HuH-7 (cell line): ENCODE measurements around the gene RPL31.

Source experiments
- DNase-seq: peaks from one replicate; pipeline ENCODE4 v3.0.0; 2011; ENCODE audit warnings: low spot score

The RPL31 gene

DNA sequence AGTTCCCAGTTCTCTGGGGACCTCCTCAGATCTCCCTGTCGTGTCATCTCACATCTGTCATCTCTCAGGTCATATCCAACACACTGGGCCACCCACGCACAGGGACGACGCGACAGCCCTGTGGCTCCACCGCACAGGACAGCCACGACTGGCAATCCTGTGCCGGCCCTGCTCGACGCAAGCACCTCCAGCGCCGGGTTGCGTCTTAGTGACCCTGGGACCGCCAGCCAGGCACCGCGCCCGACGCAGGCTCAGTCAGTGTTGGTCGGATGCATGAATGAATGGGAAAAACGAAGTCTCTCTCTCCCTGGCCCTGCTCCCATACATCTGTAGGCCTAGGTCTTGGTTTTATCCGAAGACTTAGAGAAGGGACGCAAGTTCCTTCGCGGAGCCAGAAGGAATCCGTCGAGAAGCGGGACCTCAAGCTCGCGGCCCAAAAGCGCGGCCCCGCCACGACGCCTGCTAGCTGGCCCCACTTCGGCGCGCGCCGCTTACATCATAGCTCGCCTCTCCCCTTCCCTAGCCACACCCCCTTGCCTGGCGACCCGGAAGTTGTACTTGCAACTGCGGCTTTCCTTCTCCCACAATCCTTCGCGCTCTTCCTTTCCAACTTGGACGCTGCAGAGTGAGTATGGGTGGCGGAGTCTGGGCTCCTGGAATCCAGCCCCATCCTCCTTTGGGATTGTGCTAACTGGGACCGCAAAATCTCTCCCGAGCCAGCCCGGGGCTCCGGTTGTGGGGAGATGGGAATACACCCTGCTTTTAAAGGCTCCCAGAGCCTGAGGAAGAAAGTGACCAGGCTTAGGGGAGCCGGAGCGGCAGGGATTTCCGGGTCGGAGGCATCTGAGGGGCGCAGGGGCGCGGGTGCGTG lies at the start of gene RPL31:
Gene RPL31, plus strand, starts transcription at position 599 of the 871 bp plus-strand sequence. CDS start 413 bp downstream, outside the sequence.
- DNase-seq, result peak; percentile 96

DNA sequence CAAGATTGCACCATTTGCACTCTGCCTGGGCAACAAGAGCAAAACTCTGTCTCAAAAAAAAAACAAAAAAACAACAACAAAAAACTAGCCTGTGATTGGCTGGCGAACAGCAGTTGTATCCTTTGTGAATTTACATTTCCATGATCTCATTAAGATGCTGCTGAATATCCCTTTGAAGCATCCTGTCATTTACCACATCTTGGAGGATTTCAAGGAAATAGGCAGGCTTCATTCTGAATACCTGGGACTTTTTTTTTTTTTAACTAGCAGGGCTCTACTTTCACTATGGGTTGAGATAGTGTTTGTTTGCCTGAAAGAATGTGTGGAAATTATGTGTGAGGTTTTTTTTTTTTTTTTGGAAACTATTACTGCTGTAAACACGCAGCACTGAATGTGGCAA lies 49.6 kb upstream of the RPL31 start:
- DNase-seq, result no peak

DNA sequence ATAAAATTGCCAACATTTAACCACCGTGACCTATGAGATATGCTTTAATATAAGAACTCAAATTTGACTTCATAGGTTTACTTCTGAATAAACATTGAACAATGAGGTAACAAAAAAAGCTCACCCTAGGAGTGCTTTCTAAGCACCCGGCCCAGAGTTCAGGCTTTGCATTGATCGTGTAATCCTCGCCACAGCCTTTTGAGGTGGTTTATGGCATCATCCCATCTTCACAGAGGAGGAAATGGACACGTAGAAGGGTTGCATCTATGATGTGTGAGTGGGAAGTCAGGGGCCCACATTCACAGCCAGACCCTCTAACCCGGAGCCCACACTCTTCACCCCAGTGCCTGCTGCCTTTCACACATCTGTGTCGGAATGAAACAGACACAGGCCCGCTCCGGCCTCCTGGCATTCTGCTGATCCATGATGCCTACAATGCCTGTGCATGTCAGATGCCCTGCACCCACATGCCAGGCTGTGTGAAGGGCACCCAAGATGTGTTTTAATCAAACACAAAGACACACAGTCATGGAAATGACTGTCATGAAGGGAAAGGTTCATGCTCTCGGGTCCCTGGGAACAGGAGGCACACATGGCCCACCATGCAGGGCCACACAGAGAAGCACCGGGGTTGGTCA lies 48.6 kb upstream of the RPL31 start:
- no peak for DNase-seq

DNA sequence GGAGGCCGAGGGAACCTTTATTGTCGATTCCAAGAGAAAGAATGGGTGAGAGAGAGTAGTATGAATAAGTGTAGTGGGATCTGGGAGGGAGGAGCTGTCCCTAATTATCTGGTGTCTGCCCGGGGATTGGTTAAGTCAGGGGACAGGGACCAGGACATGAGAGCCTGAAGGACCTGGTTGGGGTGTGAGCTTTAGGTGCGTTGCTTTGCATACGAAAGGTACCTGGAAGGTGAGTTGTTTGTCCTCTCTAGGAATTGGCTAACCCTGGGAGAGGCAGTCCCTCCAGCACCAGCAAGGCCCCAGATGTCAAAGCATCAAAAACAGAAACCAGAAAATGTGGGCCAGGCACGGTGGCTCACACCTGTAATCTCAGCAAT lies 48.1 kb upstream of the RPL31 start:
- DNase-seq, result no peak

DNA sequence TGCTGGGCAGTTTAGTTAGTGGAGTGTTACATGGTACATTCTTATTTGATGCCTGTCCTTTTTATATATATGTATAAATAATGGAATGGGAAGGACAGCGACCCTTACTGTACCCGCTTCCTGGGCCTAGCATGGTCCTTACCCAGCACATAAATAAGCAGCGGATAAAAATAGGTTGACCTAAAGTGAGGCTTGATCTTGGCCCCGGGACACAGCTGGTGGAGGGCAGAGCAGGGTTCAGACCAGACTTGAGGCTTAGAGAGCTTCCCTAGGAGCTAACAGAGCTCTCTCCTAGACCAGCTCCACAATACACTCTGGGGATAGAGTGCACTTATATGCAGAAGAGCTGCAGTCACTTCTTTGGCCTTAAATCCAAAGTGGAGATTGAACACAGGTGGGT lies 46.9 kb upstream of the RPL31 start:
- no peak for DNase-seq

DNA sequence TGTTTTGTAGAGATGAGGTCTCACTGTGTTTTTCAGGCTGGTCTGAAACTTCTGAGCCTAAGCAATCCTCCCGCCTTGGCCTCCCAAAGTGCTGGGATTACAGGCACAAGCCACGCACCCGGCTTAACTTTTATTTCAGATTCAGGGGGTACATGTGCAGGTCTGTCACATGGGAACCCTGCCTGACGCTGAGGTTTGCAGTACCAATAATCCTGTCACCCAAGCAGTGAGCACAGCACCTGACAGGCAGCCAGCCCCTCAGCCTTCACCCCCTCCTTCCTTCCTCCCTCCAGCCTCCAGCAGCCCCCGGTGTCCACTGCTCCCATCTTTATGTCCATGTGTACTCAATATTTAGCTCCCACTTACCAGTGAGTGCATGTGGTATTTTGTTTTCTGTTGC lies 46.0 kb upstream of the RPL31 start:
- no peak for DNase-seq

DNA sequence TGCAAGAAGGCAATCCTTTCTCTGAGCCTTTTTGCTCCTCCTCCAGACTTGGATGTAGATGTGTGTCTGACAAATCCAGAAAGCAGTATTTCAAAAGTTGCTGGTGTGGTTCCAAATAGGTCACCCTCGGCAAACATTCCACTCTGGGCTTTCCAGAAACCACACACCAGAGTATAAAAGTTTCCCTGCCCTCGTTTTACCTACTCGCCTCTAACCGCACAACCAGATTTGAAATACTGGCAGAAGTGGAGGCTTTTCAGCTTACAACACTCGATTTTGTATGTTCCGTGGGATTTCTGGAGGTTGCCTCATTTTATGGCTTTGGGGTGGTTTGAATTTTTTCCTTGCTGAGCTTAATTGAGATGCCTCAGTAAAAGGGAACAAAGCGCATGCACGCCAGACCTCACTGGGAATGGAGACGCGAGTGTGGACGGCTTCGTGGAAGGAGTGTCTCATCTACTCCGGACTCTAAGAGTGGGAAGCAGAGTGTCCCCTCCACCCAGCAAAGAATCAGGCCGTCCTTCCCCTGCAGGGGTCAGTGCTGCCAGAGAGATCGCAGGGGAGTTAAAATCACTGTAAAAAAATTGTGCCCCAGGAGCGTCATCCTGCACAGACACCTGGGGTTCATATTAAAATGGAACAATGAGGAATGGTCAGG lies 44.0 kb upstream of the RPL31 start:
- no peak for DNase-seq

DNA sequence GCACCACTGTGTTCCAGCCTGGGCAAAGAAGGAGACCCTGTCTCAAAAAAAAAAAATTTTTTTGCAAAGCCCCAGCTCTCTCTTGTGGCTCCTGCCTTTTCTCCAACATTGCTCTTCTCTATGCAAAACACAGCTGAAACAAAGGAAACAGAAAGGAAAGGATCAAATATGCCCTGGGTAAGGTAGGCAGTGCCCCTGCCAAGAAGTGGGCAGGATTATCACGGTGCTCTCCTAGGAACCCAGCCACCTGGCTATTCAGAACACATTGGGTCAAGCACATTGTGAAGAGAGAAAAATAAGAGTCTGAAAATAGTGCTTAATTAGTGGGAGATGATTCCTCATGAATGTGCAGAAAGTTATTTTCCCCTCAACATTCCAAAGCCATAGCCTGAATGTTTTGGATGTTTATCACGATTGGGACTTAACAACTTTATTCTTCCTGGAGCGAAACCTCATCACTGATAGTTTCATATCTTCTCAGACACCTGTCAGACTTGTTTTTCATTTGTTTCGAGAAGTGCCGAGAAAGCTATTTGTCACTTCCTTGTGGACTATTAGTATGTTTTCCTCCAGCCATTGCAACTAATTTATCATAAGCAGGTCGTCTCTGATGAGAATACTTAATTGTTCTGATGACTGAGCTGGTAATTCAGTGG lies 42.7 kb upstream of the RPL31 start:
- DNase-seq, result no peak

DNA sequence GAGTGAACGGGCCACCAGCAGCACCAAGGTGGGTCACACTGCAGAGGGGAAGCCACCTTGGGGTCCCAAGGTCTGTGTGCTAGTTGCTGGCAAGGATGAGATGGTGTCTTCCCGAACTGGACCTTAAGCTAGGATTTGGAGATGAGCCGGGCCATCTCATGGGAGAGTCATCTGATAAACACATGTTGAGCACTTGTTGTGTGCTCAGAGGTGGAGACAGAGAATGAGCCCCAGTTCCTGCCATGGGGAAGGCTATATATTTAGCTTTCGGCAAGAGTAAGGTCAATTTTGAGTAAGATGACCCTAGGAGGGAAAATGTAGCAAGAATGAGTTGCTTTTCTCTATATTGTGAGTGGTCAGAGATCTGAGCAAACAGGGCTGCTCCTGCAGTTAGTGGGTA lies 41.4 kb upstream of the RPL31 start:
- no peak for DNase-seq

DNA sequence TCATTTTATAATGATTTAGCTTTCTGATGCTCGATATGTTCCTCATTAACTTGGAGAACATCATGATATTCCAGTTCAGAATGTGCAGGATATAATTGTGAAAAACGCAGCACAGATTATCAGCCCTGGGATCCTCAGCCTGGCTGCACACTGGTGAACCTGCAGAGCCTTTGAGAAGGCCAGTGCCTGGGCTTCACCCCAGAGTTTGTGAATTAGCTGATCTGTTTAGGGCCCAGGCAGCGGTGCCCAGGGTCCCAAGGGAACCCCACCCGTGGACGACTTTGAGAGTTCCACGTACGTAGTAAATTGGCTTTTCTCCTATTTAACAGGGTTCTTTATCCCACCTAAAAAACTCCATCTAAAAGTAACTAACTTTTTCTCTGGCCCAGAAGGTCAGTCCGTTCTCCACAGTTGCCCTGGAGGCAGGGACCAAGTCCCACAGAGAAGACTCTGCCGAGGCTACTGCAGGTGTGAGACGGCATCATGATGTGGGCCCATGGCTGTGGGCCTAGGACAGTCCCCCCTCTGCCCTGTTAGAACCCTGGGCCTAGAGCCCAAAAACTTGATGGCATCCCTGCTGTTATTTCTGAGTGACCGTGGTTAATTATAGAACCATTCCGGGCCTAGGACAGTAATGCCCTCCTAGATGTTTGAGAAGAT lies 39.6 kb upstream of the RPL31 start:
- DNase-seq, result no peak

DNA sequence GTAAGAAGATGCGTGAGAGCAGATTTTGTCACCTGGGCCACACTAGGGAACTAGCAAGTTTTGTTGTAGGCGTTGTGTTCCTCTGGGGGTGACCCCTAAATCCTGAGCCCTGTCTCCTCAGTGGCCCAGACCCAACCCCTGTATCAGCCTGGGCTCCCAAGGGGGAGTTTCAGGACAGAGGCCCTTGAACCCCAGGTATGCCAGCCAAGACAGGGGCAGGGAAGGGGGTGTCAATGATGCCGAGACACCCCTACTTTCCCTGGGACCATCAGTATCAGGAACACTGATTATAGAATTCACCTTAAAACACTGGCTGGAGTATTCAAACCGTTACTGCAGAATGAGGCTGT lies 39.1 kb upstream of the RPL31 start:
- DNase-seq, result no peak

DNA sequence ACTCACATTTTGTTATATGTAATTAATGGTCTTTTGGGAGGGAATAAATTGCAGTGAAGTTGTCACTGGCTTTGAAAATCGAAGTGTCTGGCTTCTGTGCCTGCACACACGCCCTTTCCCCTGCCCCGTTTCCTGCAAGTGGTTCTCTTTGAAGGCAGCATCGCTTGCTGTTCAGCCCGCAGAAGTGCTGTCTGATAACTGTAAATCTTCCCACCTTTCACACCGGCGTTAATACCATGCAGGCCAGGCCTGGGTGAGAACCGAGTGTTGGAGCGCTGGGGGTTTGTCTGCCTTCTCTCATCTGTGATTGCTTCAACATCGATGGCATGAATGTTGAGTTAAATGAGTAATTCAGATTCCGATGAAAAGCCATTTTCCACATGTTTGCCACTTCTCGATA lies 37.9 kb upstream of the RPL31 start:
- no peak for DNase-seq

DNA sequence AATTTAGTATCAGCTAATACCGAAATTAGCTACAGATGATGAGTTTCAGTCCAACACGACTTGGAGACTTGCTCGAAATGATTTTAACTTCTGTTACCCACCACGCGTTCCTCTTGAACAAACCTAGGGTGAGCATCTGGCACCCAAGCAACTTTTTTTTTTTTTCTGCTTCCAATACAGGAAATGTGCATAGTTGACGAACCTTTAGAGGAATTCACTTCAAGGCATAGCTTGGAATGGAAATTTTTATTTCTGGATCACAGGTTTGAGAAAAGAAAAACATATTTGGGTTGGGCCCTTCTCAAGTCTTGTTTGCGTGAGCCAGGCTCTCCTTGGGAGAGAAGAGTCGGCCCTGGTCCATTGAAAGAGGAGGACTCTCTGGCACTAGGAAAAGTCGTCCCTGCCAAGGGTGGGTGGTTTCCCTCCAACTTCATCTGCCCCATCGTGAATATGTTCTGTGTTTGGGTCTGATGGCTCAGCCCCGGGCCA lies 37.4 kb upstream of the RPL31 start:
- no peak for DNase-seq

DNA sequence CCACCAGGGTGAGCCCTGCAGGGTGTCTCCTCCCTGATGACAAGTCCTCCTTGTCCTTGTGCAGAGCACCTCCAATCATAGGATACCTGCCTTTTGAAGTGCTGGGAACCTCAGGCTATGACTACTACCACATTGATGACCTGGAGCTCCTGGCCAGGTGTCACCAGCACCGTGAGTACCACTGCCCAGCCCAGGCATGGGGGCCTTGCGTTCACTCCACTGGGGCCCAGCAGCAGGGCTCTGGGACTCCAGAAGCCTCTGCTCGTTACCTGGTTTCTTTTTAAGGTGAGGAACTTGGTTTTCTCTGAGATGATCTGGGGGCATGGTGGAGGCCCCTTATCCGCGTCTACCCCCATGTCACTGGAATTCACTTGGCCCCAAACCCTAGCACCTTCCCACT lies 36.5 kb upstream of the RPL31 start:
- DNase-seq, result no peak

DNA sequence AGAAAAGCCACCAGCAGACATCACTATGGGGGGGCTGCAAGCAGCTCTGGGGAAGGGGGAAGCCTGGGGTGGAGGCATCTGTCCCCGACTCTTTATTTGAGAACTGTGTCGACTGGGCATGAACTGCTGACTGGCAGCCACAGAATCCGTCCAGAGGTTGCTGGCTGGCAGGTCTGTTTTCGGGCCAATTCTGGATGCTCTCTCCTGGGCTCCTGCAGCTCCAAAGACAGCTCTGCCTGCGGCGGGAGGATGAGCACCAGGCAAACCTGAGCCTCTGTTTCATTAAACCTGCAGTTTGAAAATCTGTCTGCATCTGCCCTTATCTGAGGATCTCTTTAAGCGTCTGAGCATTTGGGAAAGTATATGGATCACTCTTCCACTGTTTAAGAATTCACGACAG lies 34.4 kb upstream of the RPL31 start:
- no peak for DNase-seq

DNA sequence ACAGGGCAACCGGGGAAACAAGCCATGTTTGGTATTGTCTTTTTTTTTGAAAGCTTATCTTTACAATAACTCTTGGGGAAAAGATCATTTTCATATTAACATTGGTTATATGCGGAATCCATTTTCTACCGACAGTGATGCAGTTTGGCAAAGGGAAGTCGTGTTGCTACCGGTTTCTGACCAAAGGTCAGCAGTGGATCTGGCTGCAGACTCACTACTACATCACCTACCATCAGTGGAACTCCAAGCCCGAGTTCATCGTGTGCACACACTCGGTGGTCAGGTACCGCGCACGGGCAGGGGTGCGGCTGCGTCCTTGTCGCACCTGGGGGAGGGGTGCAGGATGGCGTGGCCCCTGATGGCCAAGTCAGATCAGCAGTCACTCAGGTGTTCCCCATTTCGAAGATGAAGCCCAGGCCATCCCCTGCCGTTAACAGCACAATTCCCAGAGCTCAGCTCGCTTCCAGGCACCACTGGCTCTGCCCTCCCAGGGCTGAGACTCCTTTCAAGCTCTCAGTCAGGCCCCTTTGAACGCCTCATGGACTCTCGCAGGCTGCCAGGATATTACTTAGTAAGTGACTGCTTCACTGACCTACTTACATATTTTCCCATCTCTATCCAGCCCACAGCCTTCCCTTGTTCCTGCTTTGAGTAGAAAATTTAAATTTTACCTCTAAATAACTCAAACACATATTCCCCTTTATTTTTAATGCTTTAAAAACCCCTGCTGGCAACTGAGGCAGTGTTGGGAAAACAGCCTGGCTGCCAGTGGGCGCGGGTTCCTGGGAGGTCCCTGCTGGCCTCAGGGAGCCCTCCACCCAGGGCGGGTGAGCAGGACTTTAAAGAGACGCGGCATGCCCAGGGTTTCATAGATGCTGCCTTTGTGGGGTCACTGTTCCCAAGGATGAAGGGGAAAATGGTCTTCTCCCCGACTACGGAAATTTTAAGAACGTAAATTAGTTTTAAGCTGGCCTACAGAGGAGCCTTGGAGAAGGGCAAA lies 33.6 kb upstream of the RPL31 start:
- DNase-seq, result no peak

DNA sequence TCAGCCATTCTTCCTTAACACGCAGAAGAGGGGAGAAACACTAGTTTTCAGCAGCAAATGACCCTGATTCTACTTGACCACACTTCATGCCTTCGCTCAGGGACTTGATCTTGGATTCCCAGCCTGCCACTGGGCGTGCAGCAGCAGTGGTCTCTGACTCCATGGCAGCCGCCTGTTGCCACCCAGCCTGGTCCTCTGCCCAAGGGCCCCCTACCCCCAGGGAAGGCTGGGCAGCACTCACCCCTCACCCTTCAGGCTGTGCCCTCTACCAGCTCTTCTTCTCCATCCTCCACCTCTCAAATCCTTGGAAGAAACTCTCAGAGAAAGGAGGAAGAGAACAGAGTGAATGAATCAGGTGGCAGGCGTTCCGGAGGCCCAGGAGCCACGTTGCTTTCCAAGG lies 32.1 kb upstream of the RPL31 start:
- no peak for DNase-seq

DNA sequence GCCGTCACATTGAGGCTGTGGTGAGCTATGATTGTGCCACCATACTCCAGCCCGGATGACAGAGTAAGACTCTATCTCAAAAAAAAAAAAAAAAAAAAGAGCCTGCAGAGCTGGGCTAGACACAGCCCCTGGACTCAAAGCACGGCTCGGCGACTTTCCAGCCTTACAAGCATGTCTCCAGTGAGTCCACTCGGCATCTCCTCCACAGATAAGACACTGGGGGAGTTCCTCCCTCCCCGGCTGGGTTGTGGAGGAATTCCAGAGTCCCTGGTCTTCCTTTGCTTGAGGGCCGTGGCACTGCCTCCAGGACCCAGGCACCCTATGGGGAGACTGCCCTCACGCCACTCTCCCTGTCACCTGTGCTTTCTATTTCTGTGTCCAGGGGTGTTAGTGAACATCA lies 30.9 kb upstream of the RPL31 start:
- DNase-seq, result no peak

DNA sequence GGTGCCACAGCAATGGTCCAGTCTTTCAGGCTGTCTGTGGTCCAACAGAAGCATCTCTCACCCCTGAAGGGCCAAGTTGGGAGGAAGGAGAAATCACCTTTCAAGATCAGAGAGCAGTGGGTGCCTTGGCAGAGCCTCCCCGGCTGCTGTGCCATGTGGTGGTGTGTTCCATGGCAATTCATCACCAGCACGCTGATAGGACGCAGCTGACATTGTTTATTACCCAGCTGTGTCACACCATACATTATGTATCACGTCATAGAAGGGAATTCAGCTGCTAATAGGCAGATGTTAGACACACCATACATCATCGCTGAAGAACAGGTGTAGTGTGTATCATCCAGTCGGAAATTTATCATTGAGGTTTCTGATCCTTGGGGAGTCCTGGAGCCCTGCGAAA lies 29.6 kb upstream of the RPL31 start:
- no peak for DNase-seq

DNA sequence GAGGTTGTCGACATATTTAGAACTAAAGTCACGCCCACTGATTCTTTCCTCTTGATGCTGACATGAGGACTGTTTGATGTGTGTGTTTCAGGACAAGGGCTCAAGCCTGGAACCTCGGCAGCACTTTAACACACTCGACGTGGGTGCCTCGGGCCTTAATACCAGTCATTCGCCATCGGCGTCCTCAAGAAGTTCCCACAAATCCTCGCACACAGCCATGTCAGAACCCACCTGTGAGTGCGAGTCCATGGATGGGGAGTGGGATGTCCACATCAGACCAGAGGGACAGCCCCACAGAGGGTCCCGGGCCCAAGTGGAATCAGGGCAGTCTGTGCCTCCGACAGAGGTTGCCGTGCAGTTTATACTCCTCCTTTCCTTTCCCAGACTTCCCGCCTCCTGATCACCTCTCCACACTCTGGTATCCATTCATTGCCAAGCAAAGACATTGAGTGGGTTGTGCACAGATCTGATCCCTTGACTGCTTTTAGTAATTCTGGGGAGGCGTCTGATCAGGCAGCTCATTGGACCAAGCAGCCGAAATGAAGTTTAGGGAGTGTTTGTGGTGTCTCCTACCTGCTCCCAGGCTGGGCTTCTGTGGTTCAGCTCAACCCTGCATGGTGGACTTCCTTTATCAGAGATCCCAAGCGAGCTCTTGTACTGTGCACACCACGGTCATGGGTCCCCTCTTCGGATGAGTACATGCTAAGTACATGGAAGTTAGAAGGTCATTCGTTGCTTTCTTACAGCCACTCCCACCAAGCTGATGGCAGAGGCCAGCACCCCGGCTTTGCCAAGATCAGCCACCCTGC lies 27.2 kb upstream of the RPL31 start:
- DNase-seq, result no peak
